ENCODE measurements around the gene POLR2F. TPM values are rescaled to one million over a fixed set of nuclear protein-coding genes. Genes with fewer than 3 reads are reported as not detected.
A peak's percentile ranks its signal among the peaks of the same experiment; 100 is the strongest.

The POLR2F gene
- total RNA-seq, 1 experiment from 2014 or later, result 141 TPM

- peak overlapping the region in 1 of 3 experiments; percentile 36; a peak in 1 of 7 replicates for H3K27ac Mint-ChIP-seq
- Histone ChIP-seq H3K9ac (ENCODE audit: extremely low read depth, insufficient read length, low read length) (no peak overlapping the region), H2BK120ac (ENCODE audit: low read depth, low read length, poor library complexity, severe bottlenecking) (no peak overlapping the region), H2AK5ac (ENCODE audit: insufficient read length, low read length) (no peak overlapping the region), H4K20me1 (ENCODE audit: control insufficient read depth, insufficient read depth, insufficient read length) (no peaks in the 10 kb centered on the region), H3K4ac (ENCODE audit: low read depth, low read length) (no peak overlapping the region), H4K5ac (ENCODE audit: insufficient read length, low read depth, low read length) (no peak overlapping the region), H3K14ac (ENCODE audit: insufficient read depth, low read length) (no peak overlapping the region), H3K79me2 (ENCODE audit: insufficient read depth, low read length) (no peaks in the 10 kb centered on the region), H4K8ac (replicated peaks; ENCODE audit: insufficient read length, low read depth, low read length) (no peak overlapping the region), H2AFZ (ENCODE audit: low read length) (no peak overlapping the region), H2BK20ac (ENCODE audit: low read depth, low read length, poor library complexity, severe bottlenecking) (no peak overlapping the region), H3K23me2 (ENCODE audit: insufficient read length, low read depth, low read length, poor library complexity, severe bottlenecking) (no peaks in the 10 kb centered on the region), H2BK5ac (ENCODE audit: insufficient read length, low read length) (no peak overlapping the region), H3K79me1 (ENCODE audit: insufficient read depth, low read depth, low read length, poor library complexity, severe bottlenecking) (no peaks in the 10 kb centered on the region), H3K23ac (ENCODE audit: insufficient read length, low read depth, low read length) (no peak overlapping the region), H3K56ac (ENCODE audit: insufficient read length, low read depth, low read length) (no peak overlapping the region), H3K27me3 (ENCODE audit: insufficient read depth, low read length) (no peaks in the 10 kb centered on the region), H3K27ac (ENCODE audit: insufficient read length, low read depth, low read length) (no peak overlapping the region), H2BK15ac (ENCODE audit: low read depth, low read length) (no peak overlapping the region), H3T11ph (ENCODE audit: low read length) (no peak overlapping the region), H3K4me2 (ENCODE audit: insufficient read depth, insufficient read length, low read length) (no peak overlapping the region), H3K18ac (ENCODE audit: insufficient read length, low read depth, low read length) (no peak overlapping the region), H3K4me1 (ENCODE audit: insufficient read depth, low read length) (no peaks in the 10 kb centered on the region), H3K9me3 (ENCODE audit: control insufficient read depth, low read depth, low read length) (no peaks in the 10 kb centered on the region), H2BK12ac (ENCODE audit: insufficient read length, low read depth, low read length) (no peak overlapping the region), H4K91ac (ENCODE audit: insufficient read length, low read depth, low read length) (no peak overlapping the region)
- H3K4me1 Mint-ChIP-seq, result no peaks in the 10 kb centered on the region
- H3K27me3 Mint-ChIP-seq (ENCODE audit: low read depth), result peaks cover 24% of the 10 kb centered on the region
- no peak overlapping the region for H3K4me3 Mint-ChIP-seq
- DNase-seq, result no peak
- no CpG with 5 or more reads among the region's 13 CpGs for WGBS (ENCODE audit: extremely low coverage, insufficient read length, low lambda C conversion rate)
- TF ChIP-seq CTCF (conservative IDR thresholded peaks at IDR 0.05), result no peak
- no peaks in the 10 kb centered on the region for H3K9me3 Mint-ChIP-seq
- H3K36me3 Mint-ChIP-seq (ENCODE audit: insufficient read depth in 1 of 3, low read depth in 3 of 3), result peaks cover 0 to 1% (median 0%) of the 10 kb centered on the region in 3 experiments; a peak in 1 of 7 replicates
These were observed 53.9 kb downstream of the POLR2F start for GRCh38 chr22:38007330-38007902.

Measured in H9 (cell line).